CD4-positive, alpha-beta T cell treated with Interleukin-17A for 4 hours (primary cell): ENCODE data around the gene DUSP23.

Experiments
- DNase-seq: peaks from one replicate; pipeline ENCODE4 v3.0.0-alpha.2; 2020; ENCODE audit warnings: mixed read lengths

Gene DUSP23

DNA sequence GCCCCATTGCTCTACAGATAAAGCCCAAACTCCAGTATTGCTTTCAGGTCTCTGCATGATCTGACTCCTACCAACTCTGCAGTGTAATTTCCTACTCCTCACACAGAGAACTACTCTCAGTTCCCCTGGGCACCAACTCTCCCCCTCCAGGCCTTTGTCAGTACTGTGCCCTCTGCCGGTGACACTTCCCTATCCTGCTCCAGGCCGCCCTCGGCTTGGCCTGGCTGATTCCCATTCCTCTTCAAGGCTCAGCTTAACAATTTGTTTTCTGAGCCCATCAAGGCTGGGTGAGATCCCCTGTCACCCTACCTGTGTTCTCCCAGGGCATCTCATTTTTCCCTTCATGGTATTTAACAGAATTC is 48.5 kb downstream of the DUSP23 start:
- no peak for DNase-seq

DNA sequence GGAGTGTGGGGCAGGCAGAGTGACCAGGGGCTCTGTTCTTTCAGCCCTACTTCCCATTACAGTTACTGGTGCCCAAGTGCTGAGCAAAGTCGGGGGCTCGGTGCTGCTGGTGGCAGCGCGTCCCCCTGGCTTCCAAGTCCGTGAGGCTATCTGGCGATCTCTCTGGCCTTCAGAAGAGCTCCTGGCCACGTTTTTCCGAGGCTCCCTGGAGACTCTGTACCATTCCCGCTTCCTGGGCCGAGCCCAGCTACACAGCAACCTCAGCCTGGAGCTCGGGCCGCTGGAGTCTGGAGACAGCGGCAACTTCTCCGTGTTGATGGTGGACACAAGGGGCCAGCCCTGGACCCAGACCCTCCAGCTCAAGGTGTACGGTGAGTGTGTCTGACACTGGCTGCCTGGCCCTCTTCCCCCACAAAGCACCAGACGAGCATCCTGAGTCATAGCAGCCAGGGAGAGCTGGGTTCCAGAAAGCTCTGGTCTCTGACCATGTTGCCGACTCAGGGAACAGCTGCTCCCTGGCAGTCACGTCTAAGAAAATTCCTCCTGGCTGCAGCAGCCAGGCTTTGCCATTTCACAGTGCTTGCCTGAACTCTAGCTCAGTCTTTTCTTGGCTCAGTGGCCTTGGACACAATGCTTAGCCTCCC is 49.2 kb downstream of the DUSP23 start:
- DNase-seq, result no peak

GRCh38 chr1:159830722-159831121 is 50.0 kb downstream of the DUSP23 start:
- DNase-seq, result no peak

GRCh38 chr1:159831412-159832141 is 50.8 kb downstream of the DUSP23 start:
- no peak for DNase-seq
